ENCODE data around the gene CCDC187.
"Not testable (repeated sequence)": the region's sequence is repeated elsewhere in the genome, so short reads cannot be mapped to it uniquely, and the experiment has no call there.

The CCDC187 gene

GRCh38 chr9:136303825-136304416 is at the start of gene CCDC187:
Gene CCDC187 (minus strand): TSS chr9:136304094. CDS start chr9:136303830, 264 bp downstream.
- no peak for TF ChIP-seq CTCF (conservative IDR thresholded peaks at IDR 0.05; ENCODE audit: low read depth, low read length)
- Histone ChIP-seq H3K79me2 (ENCODE audit: insufficient read depth, low read depth) (no peaks in the 10 kb centered on the region), H3K4me2 (no peak within 1 kb of the TSS), H4K20me1 (ENCODE audit: insufficient read depth) (no peaks in the 10 kb centered on the region), H2AFZ (ENCODE audit: low read depth) (peak within 1 kb of the TSS; percentile 14; the same call in 1 of the 2 replicates), H3K27me3 (ENCODE audit: insufficient read depth, low read depth) (peaks cover 79% of the 10 kb centered on the region), H3K4me3 (IDR thresholded peaks at IDR 0.05; ENCODE audit: insufficient read depth, low read depth, low read length) (no peak within 1 kb of the TSS), H3K4me1 (ENCODE audit: low read depth, poor library complexity, severe bottlenecking) (no peaks in the 10 kb centered on the region), H3K27ac (no peak within 1 kb of the TSS), H3K36me3 (ENCODE audit: insufficient read depth) (no peaks in the 10 kb centered on the region), H3K9ac (no peak within 1 kb of the TSS)

GRCh38 chr9:136353088-136353487 is 49.2 kb upstream of the CCDC187 start:
- no peak overlapping the region for H2AFZ ChIP-seq (ENCODE audit: low read depth)
- H3K4me2 ChIP-seq, result no peak overlapping the region
- no peak overlapping the region for H3K27ac ChIP-seq
- no peak for TF ChIP-seq CTCF (conservative IDR thresholded peaks at IDR 0.05; ENCODE audit: low read depth, low read length)
- H3K4me3 ChIP-seq (IDR thresholded peaks at IDR 0.05; ENCODE audit: insufficient read depth, low read depth, low read length), result no peak overlapping the region
- H4K20me1 ChIP-seq (ENCODE audit: insufficient read depth), result no peaks in the 10 kb centered on the region
- H3K4me1 ChIP-seq (ENCODE audit: low read depth, poor library complexity, severe bottlenecking), result no peaks in the 10 kb centered on the region
- no peaks in the 10 kb centered on the region for H3K79me2 ChIP-seq (ENCODE audit: insufficient read depth, low read depth)
- H3K9ac ChIP-seq, result no peak overlapping the region
- no peaks in the 10 kb centered on the region for H3K36me3 ChIP-seq (ENCODE audit: insufficient read depth)
- H3K27me3 ChIP-seq (ENCODE audit: insufficient read depth, low read depth), result peaks cover 79% of the 10 kb centered on the region

DNA sequence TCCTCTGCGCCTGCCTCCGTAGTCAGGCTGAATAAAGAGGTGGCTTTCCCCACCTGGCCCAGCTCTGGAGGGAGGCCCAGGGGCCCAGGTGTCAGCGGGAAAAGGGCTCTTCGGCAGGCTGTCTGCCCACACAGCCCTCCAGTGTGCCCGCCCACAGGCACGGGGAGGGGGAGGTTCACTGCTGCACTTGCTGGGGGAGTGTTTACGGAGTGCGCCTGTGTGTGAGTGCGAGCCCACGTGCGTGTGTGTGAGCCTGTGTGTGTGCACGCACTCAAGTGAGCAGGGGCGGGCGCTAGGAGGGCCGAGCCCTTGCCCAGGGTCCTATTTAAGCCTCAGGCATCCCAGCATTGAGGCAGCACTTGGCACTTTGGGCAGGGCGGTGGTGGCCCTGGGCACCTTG is 48.8 kb upstream of the CCDC187 start:
- no peaks in the 10 kb centered on the region for H3K4me1 ChIP-seq (ENCODE audit: low read depth, poor library complexity, severe bottlenecking)
- H3K27ac ChIP-seq, result no peak overlapping the region
- no peaks in the 10 kb centered on the region for H3K36me3 ChIP-seq (ENCODE audit: insufficient read depth)
- H3K27me3 ChIP-seq (ENCODE audit: insufficient read depth, low read depth), result peaks cover 83% of the 10 kb centered on the region
- no peaks in the 10 kb centered on the region for H3K79me2 ChIP-seq (ENCODE audit: insufficient read depth, low read depth)
- no peak for TF ChIP-seq CTCF (conservative IDR thresholded peaks at IDR 0.05; ENCODE audit: low read depth, low read length)
- H3K9ac ChIP-seq, result no peak overlapping the region
- no peaks in the 10 kb centered on the region for H4K20me1 ChIP-seq (ENCODE audit: insufficient read depth)
- no peak overlapping the region for H3K4me2 ChIP-seq
- no peak overlapping the region for H3K4me3 ChIP-seq (IDR thresholded peaks at IDR 0.05; ENCODE audit: insufficient read depth, low read depth, low read length)
- H2AFZ ChIP-seq (ENCODE audit: low read depth), result no peak overlapping the region

DNA sequence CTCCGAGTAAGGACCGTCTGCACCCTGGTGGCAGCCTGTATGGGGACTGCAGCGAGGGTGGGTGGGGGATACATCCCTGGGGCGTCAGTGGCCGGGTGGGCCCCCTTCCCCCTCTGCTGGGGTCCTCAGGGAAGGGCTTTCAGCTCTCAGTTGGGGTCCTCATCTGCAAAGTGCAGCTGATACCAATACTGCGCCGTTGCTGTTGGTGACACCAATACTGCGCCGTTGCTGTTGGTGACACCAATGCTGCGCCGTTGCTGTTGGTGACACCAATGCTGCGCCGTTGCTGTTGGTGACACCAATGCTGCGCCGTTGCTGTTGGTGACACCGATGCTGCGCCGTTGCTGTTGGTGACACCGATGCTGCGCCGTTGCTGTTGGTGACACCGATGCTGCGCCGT is 48.0 kb upstream of the CCDC187 start:
- H3K36me3 ChIP-seq (ENCODE audit: insufficient read depth); H3K4me3 ChIP-seq (IDR thresholded peaks at IDR 0.05; ENCODE audit: insufficient read depth, low read depth, low read length); H3K9ac ChIP-seq; H3K27ac ChIP-seq; H4K20me1 ChIP-seq (ENCODE audit: insufficient read depth); H2AFZ ChIP-seq (ENCODE audit: low read depth); H3K4me2 ChIP-seq; H3K79me2 ChIP-seq (ENCODE audit: insufficient read depth, low read depth); H3K4me1 ChIP-seq (ENCODE audit: low read depth, poor library complexity, severe bottlenecking): not testable (repeated sequence)
- H3K27me3 ChIP-seq (ENCODE audit: insufficient read depth, low read depth), result peaks cover 85% of the 10 kb centered on the region

DNA sequence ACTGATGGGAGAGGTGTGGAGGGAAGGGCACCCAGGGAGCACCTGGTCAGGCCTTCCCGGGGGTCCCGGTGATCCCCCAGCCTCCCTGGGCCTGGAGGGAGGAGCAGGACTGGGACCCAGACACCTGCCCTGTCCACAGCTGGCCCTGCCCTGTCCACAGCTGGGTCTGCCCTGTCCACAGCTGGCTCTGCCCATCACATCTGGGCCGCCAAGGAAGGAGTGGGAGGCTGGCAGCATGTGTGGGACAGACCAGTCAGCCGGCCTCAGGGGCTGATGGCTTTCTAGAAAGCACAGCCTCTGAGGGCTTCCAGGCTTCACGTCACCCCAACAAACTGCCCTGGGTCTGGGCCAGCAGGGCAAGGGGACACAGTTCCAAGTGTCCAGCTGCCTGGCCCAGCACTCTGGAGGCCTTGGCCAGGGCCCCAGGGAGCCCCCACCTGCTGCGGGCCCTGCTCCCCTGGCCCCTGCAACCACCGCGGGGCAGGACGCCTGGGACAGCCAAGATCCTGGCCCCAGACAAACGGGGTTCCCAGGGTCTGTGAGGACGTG is 47.4 kb upstream of the CCDC187 start:
- no peaks in the 10 kb centered on the region for H3K79me2 ChIP-seq (ENCODE audit: insufficient read depth, low read depth)
- no peak overlapping the region for H3K9ac ChIP-seq
- H3K36me3 ChIP-seq (ENCODE audit: insufficient read depth), result no peaks in the 10 kb centered on the region
- H2AFZ ChIP-seq (ENCODE audit: low read depth), result no peak overlapping the region
- no peak overlapping the region for H3K4me3 ChIP-seq (IDR thresholded peaks at IDR 0.05; ENCODE audit: insufficient read depth, low read depth, low read length)
- TF ChIP-seq CTCF (conservative IDR thresholded peaks at IDR 0.05; ENCODE audit: low read depth, low read length), result no peak
- no peaks in the 10 kb centered on the region for H3K4me1 ChIP-seq (ENCODE audit: low read depth, poor library complexity, severe bottlenecking)
- H3K27ac ChIP-seq, result no peak overlapping the region
- no peaks in the 10 kb centered on the region for H4K20me1 ChIP-seq (ENCODE audit: insufficient read depth)
- H3K4me2 ChIP-seq, result no peak overlapping the region
- peaks cover 85% of the 10 kb centered on the region for H3K27me3 ChIP-seq (ENCODE audit: insufficient read depth, low read depth)
